GM18861 (cell line): Measurements from ENCODE around the gene RAB7B.
"Not testable (repeated sequence)": the region's sequence is repeated elsewhere in the genome, so short reads cannot be mapped to it uniquely, and the experiment has no call there.

ENCODE experiments used
- ATAC-seq: cut with Tn5 transposase; IDR thresholded peaks from one replicate; pipeline ENCODE4 v1.9.1; 2021; ENCODE audit not compliant: unreplicated experiment

Gene RAB7B, protein sequence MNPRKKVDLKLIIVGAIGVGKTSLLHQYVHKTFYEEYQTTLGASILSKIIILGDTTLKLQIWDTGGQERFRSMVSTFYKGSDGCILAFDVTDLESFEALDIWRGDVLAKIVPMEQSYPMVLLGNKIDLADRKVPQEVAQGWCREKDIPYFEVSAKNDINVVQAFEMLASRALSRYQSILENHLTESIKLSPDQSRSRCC

DNA sequence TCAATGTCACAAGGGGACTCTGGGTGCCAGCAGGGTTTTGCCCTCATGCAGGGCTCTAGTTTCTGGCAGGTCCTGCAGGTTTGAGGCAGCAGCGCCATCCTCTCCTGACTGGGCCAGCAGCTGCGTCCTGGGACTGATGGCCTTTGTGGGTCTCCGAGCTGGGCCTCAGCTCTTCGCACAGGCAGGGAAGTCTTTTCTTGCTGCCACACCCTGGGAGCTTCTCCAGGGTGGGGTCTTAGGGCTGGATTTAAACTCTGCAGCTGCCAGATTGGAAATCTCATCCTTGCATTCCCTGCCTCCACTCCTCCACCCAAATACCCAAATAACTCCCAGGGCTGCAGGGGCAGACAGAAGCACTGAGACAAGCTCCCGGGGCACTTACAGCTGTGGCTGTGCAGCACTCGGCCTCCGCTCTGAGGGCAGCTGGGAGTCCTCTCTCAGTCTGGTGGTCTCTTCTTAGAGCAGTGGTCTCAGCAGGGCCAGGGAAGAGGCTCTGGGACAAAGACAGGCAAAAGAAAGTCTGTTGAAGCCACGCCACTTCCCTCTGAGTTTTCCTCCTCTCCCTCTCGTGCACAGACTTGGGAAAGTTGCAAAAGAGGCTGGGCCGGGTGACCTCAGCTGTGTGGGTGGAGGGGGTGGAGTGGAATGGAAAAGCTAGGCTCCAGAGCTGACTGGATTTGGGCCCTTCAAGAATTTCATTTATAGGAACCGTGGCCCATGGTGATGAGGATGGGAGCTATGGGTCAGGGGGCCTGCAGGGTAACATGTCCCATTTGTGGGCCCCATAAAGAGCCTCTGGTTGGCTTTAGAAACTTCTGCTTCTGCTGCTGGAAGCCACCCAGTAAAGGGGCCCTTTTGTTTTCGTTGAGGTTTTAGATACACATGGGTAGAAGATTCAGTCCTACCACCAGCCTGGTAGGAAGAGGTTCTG lies at the start of gene RAB7B:
TSS of gene RAB7B (minus strand) at position 525 of the 931 bp plus-strand sequence. CDS start 9,260 bp downstream, outside the sequence.
- no peak for ATAC-seq

DNA sequence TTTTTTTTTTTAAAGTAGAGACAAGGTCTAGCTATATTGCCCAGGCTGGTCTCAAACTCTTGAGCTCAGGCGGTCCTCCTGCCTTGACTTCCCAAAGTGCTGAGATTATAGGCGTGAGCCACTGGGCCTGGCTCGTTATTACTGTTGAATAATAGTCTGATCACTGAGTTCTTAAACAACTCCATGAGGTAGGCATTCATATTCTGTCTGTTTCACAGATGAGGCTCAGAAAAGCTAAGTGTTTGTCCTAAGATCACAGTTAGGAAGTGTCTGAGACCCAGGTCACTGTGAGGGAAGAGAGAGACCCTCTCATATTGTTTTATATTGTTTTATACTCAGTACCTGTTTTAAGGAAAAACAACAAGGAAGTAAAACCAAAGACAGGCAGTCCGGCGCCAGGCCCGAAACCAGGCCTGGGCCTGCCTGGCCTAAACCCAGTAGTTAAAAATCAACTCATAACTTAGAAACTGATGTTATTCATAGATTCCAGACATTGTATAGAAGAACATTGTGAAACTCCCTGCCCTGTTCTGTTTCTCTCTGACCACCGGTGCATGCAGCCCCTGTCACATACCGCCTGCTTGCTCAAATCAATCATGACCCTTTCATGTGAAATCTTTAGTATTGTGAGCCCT lies 49.2 kb upstream of the RAB7B start:
- ATAC-seq: not testable (repeated sequence)

DNA sequence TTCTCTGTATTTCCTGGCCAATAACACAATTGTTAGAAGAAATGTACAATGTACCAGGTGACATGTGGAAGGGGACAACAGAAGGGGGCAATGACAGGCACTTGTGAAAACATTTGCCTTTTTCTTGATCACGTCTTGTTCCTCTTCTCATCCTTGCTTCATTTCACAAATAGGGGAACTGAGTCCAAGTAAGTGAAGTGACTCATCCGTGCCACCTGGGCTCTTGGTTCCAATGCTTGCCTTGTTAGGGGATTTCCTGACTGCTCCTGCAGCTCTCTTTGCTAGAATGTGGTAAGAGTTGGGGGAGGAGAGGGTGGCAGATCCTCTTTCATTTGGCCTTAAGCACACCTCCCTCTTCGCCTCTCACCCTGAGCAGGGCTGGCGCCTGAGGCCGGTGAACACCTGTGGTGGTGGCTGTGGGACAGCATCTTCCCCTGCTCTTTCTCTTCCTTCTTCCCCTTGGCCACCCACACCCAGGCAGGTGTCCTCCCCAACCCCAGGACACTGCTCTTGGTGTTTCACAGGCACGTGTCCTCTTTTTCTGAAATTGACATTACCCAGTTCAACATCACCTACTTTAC lies 47.5 kb upstream of the RAB7B start:
- ATAC-seq: peak; percentile 72

DNA sequence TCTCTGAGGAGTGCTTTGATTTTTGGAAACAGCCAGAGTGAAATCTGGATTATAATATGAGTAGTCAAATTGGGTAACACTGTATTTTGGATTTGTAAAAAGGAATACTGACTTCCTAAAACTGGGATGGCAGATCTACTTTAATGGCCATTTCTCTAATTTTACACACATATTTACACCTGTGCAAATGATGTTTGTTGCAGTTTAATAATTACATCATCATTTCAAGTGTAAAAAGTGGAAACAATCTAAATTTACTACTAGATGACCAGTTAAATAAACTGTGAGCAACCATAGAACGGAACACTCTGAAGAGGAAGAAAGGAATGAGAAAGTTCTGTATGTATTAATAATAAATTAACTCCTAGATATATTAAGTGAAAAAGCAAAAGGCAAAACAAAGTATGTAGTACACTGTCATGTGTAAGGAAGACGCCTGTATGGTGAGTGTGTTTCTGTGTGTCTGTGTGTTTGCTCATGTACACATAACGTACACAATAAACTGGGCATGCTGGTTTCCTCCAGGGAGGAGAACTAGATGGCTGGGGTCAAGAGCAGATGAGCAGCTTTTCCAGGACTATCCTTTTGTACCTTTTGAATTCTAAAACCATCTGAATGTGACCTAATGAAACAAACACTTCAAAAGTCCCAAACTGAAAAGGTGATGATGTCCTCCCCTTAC lies 46.9 kb upstream of the RAB7B start:
- no peak for ATAC-seq

DNA sequence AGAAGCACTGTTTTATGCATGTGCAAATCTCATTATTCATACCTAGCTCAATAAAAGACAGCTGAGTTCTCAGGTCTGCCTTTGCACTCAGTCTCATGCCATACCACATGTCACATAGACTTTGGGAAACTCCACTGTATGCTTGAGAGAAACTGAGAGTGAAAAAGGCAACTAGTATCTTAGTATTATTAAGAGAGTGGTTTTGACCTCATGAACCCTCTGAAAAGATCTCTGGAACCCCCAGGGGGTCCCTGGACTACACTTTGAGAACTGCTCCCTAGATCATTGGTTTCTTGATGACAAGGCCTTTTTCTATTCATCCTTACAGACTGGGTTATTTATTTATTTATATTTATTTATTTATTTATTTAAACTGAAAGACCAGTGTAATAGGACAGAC lies 46.1 kb upstream of the RAB7B start:
- peak; percentile 48 for ATAC-seq

DNA sequence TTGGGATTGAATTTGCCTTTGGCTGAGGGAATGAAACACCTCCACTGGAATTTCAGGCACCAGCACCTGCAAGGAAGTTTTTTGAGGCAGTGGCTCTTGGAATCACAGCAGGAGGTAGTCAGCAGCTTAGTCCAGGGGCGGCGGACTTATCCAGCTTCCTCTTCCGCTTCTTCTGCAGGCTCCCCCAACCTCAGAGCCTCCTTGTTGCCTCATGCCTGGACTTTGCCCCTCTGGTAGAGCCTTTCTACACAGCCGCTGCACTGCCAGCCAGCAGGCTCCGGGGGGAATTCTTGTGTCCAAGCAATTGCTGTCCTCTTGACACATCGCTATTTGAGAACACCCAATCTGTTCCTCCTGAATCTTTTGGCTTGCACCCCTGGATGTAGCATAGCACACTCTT lies 45.4 kb upstream of the RAB7B start:
- ATAC-seq: no peak

DNA sequence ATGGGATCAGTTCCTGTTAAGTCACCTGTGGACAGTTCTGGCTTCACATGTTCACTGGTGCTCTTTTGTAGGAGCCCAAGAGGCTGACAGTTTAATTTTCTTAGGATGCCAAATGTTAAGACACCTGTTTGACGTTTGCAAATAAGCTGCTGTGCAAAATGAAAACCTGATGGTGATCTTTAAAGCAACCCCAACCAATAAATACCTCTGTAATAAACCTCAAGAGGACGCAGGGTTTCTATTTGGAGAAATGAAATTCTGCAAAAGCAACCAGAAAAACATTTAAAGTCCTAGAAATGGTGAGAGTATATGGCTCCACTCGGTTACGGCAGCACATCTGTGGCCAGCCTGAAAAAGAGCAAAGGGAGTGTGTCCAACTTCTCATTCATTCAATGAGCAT lies 44.1 kb upstream of the RAB7B start:
- no peak for ATAC-seq

DNA sequence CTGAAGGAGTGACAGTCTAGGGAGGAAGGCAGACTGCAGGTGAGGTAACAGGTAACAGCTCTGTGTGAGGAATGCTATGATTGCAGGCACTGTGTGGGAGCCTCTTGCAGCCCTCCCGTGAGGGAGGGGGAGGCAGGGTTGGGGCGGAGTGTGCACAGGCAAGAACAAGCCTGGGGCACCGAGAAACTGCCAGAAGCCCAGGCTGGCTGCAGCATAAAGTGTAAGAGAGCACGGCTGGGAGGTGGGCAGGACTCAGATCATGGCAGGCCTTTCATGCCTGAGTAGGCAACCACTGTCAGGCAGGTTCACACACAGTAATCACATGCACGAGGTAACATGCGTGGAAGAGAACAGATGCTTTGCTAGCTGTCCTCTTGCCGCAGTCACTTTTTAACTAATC lies 38.4 kb upstream of the RAB7B start:
- ATAC-seq: no peak

DNA sequence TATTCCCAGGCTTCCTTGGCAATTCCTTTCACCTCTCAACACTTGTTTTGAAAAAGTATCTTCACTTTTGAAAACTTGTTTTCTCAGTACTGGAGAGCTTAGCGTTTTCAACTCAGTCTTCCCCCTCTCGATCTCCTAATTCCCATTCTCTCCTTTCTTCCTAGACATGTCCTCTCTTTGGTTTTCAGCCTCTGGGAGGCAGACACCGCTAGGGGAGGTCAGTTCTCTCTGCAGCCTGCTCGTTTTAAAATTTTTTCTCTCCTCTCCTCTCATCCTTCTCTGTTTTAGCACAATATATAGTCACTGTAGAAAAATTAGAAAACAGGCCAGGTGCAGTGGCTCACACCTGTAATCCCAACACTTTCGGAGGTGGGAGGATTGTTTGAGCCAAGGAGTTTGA lies 37.1 kb upstream of the RAB7B start:
- no peak for ATAC-seq

DNA sequence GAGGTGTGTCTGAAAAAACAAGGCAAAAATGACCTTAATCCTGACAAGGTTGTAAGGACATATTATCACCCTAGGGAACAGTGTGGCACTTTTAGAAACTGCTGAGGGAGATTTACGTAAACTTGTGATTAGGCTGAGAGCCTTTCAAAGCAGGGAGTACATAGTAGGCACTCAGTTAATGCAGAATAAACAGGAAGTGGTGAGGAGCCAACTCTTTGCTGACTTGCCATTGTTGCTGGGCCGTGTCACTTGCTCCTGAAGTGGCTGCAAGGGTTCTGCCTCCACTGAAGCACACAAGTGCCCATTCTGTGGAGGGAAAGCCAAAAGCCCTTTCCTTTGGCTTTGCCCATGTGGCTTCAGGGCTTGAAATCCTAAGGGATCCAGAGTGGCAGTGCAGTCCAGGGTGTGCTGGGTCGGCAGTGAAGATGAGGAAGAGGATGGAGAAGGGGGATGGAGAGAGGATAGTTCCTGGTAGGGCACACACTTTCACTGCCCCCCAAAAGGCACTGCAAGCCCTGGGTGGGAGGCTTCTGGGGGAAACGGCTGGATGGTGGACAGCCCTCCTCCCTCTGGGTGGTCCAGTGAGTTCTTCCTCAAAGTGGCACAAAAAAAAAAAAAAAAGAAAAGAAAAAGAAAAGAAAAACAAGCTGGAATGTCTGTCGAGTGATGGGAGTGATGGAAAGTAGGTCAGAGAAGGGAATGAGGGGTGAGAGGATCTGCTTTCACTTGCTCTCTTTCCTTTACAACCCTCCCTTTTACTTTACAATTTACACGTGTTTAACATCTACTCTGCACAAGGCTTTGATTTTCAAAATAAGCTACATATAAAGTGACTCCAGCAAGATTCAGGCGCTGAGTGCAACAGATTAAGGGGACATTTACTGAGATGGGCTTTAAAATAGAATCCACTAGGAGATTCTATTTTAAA lies 36.1 kb upstream of the RAB7B start:
- no peak for ATAC-seq

DNA sequence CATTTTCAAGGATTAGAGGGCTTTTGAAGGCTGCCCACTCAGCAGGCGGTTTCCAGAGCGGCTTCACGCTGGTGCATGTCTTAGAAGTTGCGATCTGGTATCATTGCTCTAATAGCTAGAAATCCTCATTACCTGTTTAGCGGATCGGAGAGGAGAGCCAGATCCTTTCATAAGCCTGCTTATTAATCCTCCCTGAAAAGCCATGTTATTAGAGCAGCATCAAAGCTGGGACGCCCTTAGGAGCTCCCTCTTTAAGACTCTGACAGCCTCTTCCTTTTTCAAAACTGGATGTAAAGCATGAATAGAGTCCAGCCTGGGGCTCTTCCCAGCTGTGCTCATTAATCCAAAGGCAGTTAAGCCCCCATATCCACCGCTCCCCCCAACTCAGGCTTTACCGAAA lies 34.4 kb upstream of the RAB7B start:
- no peak for ATAC-seq

DNA sequence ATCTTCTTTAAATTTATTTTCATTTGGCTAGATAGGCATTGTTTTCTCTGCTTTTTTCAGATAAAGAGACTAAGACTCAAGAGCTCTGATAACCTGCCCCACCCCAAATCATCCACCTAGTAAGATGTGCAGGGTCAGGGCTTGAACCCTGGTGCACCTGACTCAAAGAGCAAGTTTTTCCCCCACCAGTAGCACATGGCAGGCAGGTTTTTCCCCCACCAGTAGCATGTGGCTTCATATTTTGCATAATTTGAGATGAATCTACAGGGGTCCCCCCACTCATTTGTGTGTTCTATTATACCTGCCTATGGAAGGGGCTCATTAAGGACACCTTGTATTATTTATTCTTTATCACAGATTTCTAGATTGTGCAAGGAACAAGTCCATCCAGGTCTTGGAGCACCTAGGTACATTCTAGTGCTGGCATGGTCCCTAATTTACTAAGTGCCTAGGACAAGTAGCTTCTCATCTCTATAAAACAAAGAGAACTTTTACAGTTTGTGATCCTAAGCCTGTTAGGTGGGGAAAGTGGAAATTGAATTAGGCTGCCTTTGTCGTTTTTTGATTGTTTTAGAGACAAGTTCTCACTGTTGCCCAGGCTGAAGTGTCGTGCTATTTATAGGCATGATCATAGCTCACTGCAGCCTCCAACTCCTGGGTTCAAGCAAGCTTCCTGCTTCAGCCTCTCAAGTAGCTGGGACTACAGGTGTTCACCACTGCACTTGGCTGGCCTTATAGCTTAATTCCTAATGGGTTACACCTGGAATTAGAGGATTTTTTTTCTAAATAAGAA lies 33.7 kb upstream of the RAB7B start:
- ATAC-seq: no peak

DNA sequence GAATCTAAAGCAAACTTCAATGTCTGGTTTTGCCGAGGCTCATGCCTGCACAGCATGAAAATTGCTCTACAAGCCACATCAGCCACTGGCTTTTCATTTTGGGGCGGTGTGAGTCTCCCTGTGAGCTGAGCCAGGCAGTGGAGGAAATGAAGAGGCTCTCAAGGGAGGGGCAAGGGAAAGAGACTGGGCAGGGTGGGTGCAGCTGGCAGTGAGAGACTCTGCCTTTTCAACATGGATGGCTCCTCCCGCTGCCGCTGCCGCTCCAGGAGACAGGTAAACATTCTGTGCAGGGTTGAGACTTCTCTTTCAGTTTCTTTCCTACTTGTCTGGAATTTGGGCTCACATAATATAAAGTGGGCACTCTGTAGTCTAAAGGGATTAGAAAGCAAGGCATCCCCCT lies 31.8 kb upstream of the RAB7B start:
- no peak for ATAC-seq

DNA sequence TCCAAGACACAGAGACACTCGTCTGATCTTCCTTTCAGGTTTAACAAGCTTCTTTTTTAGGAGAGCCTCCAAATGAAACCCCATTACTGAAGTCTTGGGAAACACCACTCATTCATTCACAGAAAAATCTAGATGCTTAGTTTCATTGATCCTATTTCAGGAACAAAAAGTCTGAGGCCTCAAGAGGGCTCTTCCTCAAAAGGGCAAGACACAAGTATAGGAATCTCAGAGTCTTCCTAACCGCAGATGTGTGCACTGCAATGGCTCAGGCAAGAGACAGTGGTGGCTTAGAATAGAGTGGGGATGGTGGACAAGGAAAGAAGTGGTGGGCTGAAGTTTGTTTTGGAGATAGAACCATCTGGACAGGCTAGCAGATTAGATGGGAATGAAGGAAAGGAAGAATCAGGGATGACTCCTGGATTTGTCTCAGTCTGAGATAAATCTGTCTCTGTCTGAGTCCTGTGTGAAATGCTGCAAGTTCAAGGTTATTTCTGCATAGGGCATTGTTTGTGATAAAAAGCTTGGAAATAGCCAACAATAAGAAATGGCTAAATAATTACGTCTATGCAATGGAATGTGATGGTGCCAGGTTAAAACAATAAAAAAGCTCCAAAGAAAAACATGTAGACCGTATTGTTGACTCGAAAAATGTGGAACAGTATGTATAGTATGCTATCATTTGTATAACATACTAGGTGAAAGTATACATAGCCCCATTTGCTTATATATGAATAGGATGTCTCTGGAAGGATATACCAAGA lies 29.4 kb upstream of the RAB7B start:
- ATAC-seq: no peak

DNA sequence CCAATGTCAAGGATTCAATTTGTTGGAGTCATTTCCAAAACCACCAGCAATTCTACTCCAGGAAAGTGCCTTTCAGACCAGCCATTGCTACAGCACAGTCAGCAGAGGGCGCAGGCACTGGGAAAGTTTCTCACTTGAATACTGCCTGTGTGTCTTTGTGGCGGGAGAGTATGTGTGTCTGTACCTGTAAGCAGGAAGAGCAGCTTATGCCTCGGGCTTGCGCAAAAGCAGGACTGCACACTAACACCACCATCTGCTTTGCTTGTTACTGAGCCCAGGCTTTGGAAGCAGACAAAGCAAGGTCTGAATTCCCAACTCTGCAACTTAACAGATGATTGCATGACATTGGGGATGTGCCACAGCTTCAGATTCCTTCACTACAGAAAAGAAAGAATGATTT lies 27.5 kb upstream of the RAB7B start:
- peak; percentile 67 for ATAC-seq

DNA sequence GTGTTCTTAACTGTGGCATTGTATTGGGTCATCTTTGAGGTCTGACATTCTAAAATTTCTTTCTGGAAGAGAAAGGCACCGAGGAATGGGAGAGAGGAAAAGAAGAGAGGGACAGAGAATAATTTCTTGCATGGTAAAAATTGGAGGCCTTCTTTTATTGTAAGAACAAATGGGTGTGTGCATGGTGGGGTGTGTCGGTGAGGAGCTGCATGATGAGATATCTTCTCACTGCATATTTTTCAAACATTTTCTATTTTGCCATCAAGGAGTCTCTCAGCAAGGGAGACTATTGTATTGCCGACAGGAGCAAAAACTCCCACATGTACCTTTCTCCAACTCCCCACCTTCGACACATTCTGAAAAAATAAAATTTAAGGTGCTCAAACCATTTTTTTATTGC lies 27.0 kb upstream of the RAB7B start:
- no peak for ATAC-seq

DNA sequence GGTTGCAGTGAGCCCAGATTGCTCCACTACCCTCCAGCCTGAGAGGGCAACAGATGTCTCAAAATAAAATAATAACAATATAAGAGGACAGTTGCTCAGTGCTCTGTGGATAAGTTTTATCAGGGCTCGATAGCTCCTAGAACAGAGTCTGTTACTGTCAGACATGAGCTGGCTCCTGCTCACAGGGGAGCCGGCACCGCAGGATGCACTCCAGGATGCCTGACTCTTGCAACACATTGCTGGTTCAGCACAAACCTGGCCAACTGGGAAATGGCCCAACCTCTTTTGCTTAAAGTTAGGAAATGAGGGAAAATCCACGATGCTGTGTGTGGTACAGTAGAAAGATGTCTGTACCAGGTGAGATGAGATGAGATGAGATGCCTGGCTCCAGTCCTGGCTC lies 26.3 kb upstream of the RAB7B start:
- no peak for ATAC-seq

DNA sequence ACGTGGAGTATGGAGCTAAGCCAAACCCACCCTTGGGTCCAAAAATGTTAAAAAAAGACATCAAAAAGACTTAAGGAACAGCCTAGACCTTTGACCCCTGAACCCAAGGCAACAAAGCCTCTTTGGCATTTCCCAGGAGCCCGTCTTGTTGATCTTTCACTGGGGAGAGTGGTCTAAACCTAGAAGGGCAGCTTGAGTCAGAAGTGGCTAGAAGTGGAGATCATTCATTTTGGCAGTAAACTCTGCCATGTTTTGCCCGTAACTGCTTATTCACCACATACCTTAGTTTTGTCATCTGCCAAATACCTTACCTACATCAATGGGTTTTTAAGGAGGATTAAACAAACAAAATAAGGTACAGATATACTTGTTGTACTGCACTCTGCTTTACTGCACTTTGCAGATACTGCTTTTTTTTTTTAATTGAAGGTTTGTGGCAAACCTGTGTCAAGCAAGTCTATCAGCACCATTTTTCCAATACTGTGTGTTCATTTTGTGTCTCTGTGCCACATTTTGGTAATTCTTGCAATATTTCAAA lies 22.2 kb upstream of the RAB7B start:
- ATAC-seq: no peak
